Trophoblast cell (in vitro differentiated cells and primary cell): ENCODE data around the gene CWH43.
"Not testable (repeated sequence)": the region's sequence is repeated elsewhere in the genome, so short reads cannot be mapped to it uniquely, and the experiment has no call there.

ENCODE experiments used
- DNase-seq, 2 donors: peaks; one replicate each; pipeline ENCODE4 v3.0.0-alpha.2; 2016
- H2AFZ ChIP-seq: 2 replicates; pipeline ENCODE4 v1.6.1; 2013; ENCODE audit warnings: low read length, moderate library complexity, mild to moderate bottlenecking; ENCODE audit not compliant: insufficient read depth, poor library complexity
- H2AK5ac ChIP-seq: 2 replicates; pipeline ENCODE4 v1.6.1; 2013; ENCODE audit warnings: mild to moderate bottlenecking, low read length
- H2BK120ac ChIP-seq: 2 replicates; pipeline ENCODE4 v1.6.1; 2013; ENCODE audit warnings: low read length, mild to moderate bottlenecking, moderate library complexity; ENCODE audit not compliant: insufficient read depth, poor library complexity
- H2BK12ac ChIP-seq: 2 replicates; pipeline ENCODE4 v1.6.1; 2013; ENCODE audit warnings: mild to moderate bottlenecking, low read length, moderate library complexity
- H2BK5ac ChIP-seq: 2 replicates; pipeline ENCODE4 v1.6.1; 2013; ENCODE audit warnings: low read length, low read depth, moderate library complexity, mild to moderate bottlenecking; ENCODE audit not compliant: poor library complexity
- H3K14ac ChIP-seq: 2 replicates; pipeline ENCODE4 v1.6.1; 2013; ENCODE audit warnings: mild to moderate bottlenecking, low read length
- H3K18ac ChIP-seq: 2 replicates; pipeline ENCODE4 v1.6.1; 2013; ENCODE audit warnings: mild to moderate bottlenecking, low read length
- H3K23ac ChIP-seq: 2 replicates; pipeline ENCODE4 v1.6.1; 2013; ENCODE audit warnings: low read length
- H3K27ac ChIP-seq: 2 replicates; pipeline ENCODE4 v1.5.1; 2013; ENCODE audit warnings: low read depth, mild to moderate bottlenecking, inconsistent platforms, low read length, moderate library complexity
- H3K27me3 ChIP-seq: 2 replicates; pipeline ENCODE4 v1.6.1; 2013; ENCODE audit warnings: inconsistent platforms, mild to moderate bottlenecking, low read length, moderate library complexity; ENCODE audit not compliant: insufficient read depth
- H3K36me3 ChIP-seq, 2 experiments: 1 replicate in 1 of 2; 2 replicates in 1 of 2; pipeline ENCODE4 v1.6.1; 2013; ENCODE audit warnings: low read length in 2 of 2, mild to moderate bottlenecking in 2 of 2, moderate library complexity in 1 of 2; ENCODE audit not compliant: insufficient read depth in 2 of 2, control insufficient read depth in 1 of 2
- H3K4ac ChIP-seq: 2 replicates; pipeline ENCODE4 v1.6.1; 2013; ENCODE audit warnings: low read depth, mild to moderate bottlenecking, low read length, moderate library complexity
- H3K4me1 ChIP-seq, 2 experiments: 1 replicate in 1 of 2; 2 replicates in 1 of 2; pipeline ENCODE4 v1.6.1; 2013; ENCODE audit warnings: low read length in 2 of 2, mild to moderate bottlenecking in 2 of 2, moderate library complexity in 1 of 2; ENCODE audit not compliant: insufficient read depth in 2 of 2, control insufficient read depth in 1 of 2
- H3K4me2 ChIP-seq: 2 replicates; pipeline ENCODE4 v1.6.1; 2013; ENCODE audit warnings: inconsistent platforms, mild to moderate bottlenecking, low read length, moderate library complexity
- H3K4me3 ChIP-seq: 2 replicates; pipeline ENCODE4 v1.5.1; 2013; ENCODE audit warnings: mild to moderate bottlenecking, low read depth, low read length, inconsistent platforms
- H3K79me1 ChIP-seq: one replicate; pipeline ENCODE4 v1.6.1; 2013; ENCODE audit warnings: low read length
- H3K79me2 ChIP-seq: 2 replicates; pipeline ENCODE4 v1.6.1; 2013; ENCODE audit warnings: low read length, mild to moderate bottlenecking; ENCODE audit not compliant: control insufficient read depth, insufficient read depth, poor library complexity
- H3K9ac ChIP-seq: 2 replicates; pipeline ENCODE4 v1.6.1; 2013; ENCODE audit warnings: mild to moderate bottlenecking, low read length
- H3K9me3 ChIP-seq: 2 replicates; pipeline ENCODE4 v1.6.1; 2013; ENCODE audit warnings: low read depth, mild to moderate bottlenecking, control low read depth, inconsistent platforms, low read length; ENCODE audit not compliant: insufficient read depth
- H4K12ac ChIP-seq: 2 replicates; pipeline ENCODE4 v1.6.1; 2013; ENCODE audit warnings: low read depth, mild to moderate bottlenecking, low read length, moderate library complexity
- H4K8ac ChIP-seq: 2 replicates; pipeline ENCODE4 v1.6.1; 2013; ENCODE audit warnings: low read depth, mild to moderate bottlenecking, low read length, moderate library complexity
- H4K91ac ChIP-seq: one replicate; pipeline ENCODE4 v1.6.1; 2013; ENCODE audit warnings: low read depth, mild to moderate bottlenecking, low read length, moderate library complexity
- WGBS: extraction: QIAGEN DNeasy Blood & Tissue Kit; methylation state at CpG from one replicate; pipeline ENCODE4 v1.1.7; 2013; ENCODE audit warnings: missing lambda C conversion rate; ENCODE audit not compliant: insufficient read length, insufficient coverage; ENCODE audit errors: extremely low coverage; 5-methylcytosine and 5-hydroxymethylcytosine counted together

CWH43 gene

DNA sequence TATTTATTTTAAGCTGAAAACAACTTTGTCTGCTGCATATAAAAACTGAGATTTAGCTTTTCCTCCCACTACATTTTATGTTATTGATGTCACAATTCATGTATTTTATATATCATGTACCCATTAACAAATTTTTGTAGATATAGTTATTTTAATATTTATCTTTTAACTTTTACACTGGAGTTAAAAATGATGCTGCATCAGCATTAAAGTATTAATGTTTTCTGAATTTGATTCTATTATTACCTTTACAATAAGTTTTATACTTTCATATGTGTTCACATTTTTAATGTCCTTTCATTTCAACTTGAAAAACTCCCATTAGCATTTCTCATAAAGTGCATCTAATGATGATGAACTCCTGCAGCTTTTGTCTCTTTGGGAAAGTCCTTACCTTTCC lies 72.2 kb downstream of the CWH43 start:
- Histone ChIP-seq H2BK120ac (no peak overlapping the region), H3K4me3 (no peak overlapping the region), H2AK5ac (no peak overlapping the region), H4K12ac (no peak overlapping the region), H3K27me3 (no peaks in the 10 kb centered on the region), H3K23ac (no peak overlapping the region), H3K27ac (no peak overlapping the region), H3K79me1 (no peaks in the 10 kb centered on the region), H2BK12ac (no peak overlapping the region), H3K9ac (no peak overlapping the region), H3K9me3 (peaks cover 11% of the 10 kb centered on the region), H3K4me1 (no peaks in the 10 kb centered on the region), H4K8ac (no peak overlapping the region), H3K14ac (no peak overlapping the region), H3K4me2 (no peak overlapping the region), H3K79me2 (no peaks in the 10 kb centered on the region), H4K91ac (no peak overlapping the region), H2AFZ (no peak overlapping the region), H3K4ac (no peak overlapping the region), H3K36me3 (no peaks in the 10 kb centered on the region), H2BK5ac (no peak overlapping the region), H3K18ac (no peak overlapping the region)
- DNase-seq, result no peak

DNA sequence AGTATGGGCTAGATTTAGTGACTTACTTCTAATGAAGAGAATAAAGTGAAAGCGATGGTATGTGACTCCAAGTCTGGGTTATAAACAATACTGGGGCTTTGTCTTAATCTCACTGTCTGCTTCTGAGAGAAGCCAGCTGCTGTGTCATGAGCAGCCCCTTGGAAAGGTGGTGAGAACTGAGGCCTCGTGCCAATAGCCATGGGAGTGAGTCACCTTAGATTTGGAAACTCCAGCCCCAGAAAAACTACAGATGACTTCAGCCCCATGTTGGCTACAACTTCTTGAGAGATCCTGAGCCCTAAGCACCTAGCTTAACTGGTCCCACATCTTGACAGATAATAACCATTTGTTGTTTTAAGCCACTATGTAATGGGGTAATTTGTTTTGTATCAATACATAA lies 77.6 kb downstream of the CWH43 start:
- H2BK5ac ChIP-seq, result no peak overlapping the region
- H3K79me1 ChIP-seq, result no peaks in the 10 kb centered on the region
- no peak overlapping the region for H3K4me3 ChIP-seq
- peaks cover 15% of the 10 kb centered on the region for H3K9me3 ChIP-seq
- H2BK12ac ChIP-seq, result no peak overlapping the region
- no peaks in the 10 kb centered on the region for H3K4me1 ChIP-seq
- no CpG with 5 or more reads among the region's 2 CpGs for WGBS
- no peak overlapping the region for H2BK120ac ChIP-seq
- H4K91ac ChIP-seq, result no peak overlapping the region
- no peak overlapping the region for H3K4ac ChIP-seq
- no peak overlapping the region for H4K12ac ChIP-seq
- no peak overlapping the region for H2AK5ac ChIP-seq
- H3K36me3 ChIP-seq, result no peaks in the 10 kb centered on the region
- no peak overlapping the region for H4K8ac ChIP-seq
- no peak overlapping the region for H3K27ac ChIP-seq
- DNase-seq, result no peak
- no peak overlapping the region for H3K9ac ChIP-seq
- no peaks in the 10 kb centered on the region for H3K27me3 ChIP-seq
- no peak overlapping the region for H3K4me2 ChIP-seq
- no peaks in the 10 kb centered on the region for H3K79me2 ChIP-seq
- H3K18ac ChIP-seq, result no peak overlapping the region
- no peak overlapping the region for H3K14ac ChIP-seq
- no peak overlapping the region for H3K23ac ChIP-seq
- H2AFZ ChIP-seq, result no peak overlapping the region

DNA sequence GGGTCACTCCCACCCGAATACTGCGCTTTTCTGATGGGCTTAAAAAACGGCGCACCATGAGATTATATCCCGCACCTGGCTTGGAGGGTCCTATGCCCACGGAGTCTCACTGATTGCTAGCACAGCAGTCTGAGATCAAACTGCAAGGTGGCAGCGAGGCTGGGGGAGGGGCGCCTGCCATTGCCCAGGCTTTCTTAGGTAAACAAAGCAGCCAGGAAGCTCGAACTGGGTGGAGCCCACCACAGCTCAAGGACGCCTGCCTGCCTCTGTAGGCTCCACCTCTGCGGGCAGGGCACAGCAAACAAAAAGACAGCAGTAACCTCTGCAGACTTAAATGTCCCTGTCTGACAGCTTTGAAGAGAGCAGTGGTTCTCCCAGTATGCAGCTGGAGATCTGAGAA lies 86.1 kb downstream of the CWH43 start:
- H2BK120ac ChIP-seq, DNase-seq, H2BK12ac ChIP-seq, H4K12ac ChIP-seq, H3K27me3 ChIP-seq, H2BK5ac ChIP-seq, H3K14ac ChIP-seq, H4K91ac ChIP-seq, H3K4me2 ChIP-seq, H3K27ac ChIP-seq, H2AFZ ChIP-seq, H3K9ac ChIP-seq, H4K8ac ChIP-seq, H2AK5ac ChIP-seq, H3K36me3 ChIP-seq, H3K4me3 ChIP-seq, H3K79me1 ChIP-seq, H3K79me2 ChIP-seq, H3K4ac ChIP-seq, H3K23ac ChIP-seq, H3K4me1 ChIP-seq, H3K18ac ChIP-seq, H3K9me3 ChIP-seq: not testable (repeated sequence)
- no CpG with 5 or more reads among the region's 11 CpGs for WGBS

DNA sequence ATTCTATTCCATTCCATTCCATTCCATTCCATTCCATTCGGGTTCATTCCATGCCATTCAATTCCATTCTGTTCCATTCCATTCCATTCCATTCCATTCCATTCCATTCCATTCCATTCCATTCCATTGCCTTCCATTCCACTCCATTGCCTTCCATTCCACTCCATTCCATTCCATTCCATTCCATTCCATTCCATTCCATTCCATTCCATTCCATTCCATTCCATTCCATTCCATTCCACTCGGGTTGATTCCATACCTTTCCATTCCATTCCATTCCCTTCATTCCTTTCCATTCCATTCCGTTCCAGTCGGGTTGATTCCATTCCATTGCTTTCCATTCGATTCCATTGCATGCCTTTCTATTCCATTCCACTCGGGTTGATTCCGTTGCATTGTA lies 105.8 kb downstream of the CWH43 start:
- 100% methylated on average over 1 of the region's 7 CpGs for WGBS
- not testable (repeated sequence) for H3K36me3 ChIP-seq, H3K4ac ChIP-seq

More for the DNA sequence above, 105.8 kb downstream of the CWH43 start:
- not testable (repeated sequence) for H3K9ac ChIP-seq, H3K14ac ChIP-seq, H3K23ac ChIP-seq, H3K18ac ChIP-seq, H2AK5ac ChIP-seq, H3K4me3 ChIP-seq, H4K12ac ChIP-seq, H3K4me2 ChIP-seq, H3K9me3 ChIP-seq, H3K79me1 ChIP-seq, H4K91ac ChIP-seq, H3K4me1 ChIP-seq, H3K27me3 ChIP-seq, H3K27ac ChIP-seq, H2BK12ac ChIP-seq, H2AFZ ChIP-seq, H3K79me2 ChIP-seq, H2BK120ac ChIP-seq, H2BK5ac ChIP-seq, H4K8ac ChIP-seq
- DNase-seq, result peak in 1 of 2 donors; percentile 19
